Activated CD4-positive, alpha-beta T cell treated with anti-CD3 and anti-CD28 coated beads for 36 hours (primary cell): ENCODE measurements around the gene SPATA18. TPM values are rescaled to one million over a fixed set of nuclear protein-coding genes. Genes with fewer than 3 reads are reported as not detected.
"Not testable (repeated sequence)": the region's sequence is repeated elsewhere in the genome, so short reads cannot be mapped to it uniquely, and the experiment has no call there.

Experiments used
- ATAC-seq: fragments of 200-7000 bp; cut with Tn5 transposase; one replicate; pipeline ENCODE4 v1.10.0; 2021; ENCODE audit warnings: mild to moderate bottlenecking, moderate library complexity
- CTCF ChIA-PET: fragments of 350-600 bp; sonication (Branson Sonifier 250); formaldehyde crosslinking; loops from one replicate; lab custom pipeline; 2021; ENCODE audit warnings: antibody characterized with exemption; lab: Charles Lee
- POLR2A ChIA-PET: fragments of 350-600 bp; sonication (Branson Sonifier 250); formaldehyde crosslinking; loops from one replicate; lab custom pipeline; 2021; ENCODE audit warnings: antibody characterized with exemption, inconsistent platforms; lab: Charles Lee
- DNase-seq: peaks from one replicate; pipeline ENCODE4 v3.0.0-alpha.2; 2020
- H3K27ac Mint-ChIP-seq: one replicate; pipeline ENCODE4 v1.8.0; 2021; ENCODE audit warnings: mixed read lengths
- H3K27me3 Mint-ChIP-seq: one replicate; pipeline ENCODE4 v1.8.0; 2021; ENCODE audit warnings: mixed read lengths
- H3K36me3 Mint-ChIP-seq: one replicate; pipeline ENCODE4 v1.8.0; 2021; ENCODE audit warnings: low read depth, mixed read lengths
- H3K4me1 Mint-ChIP-seq: one replicate; pipeline ENCODE4 v1.8.0; 2021; ENCODE audit warnings: mixed read lengths
- H3K4me3 Mint-ChIP-seq: one replicate; pipeline ENCODE4 v1.8.0; 2021; ENCODE audit warnings: mild to moderate bottlenecking, moderate library complexity, mixed read lengths
- H3K9me3 Mint-ChIP-seq: one replicate; pipeline ENCODE4 v1.8.0; 2021; ENCODE audit warnings: low read depth, mixed read lengths
- intact Hi-C, 2 experiments: fragments of 100-400 bp; cut with DNase I in 1 of 2; cut with micrococcal nuclease in 1 of 2; formaldehyde crosslinking; loops; one replicate each; pipeline versions ENCODE4 v1.14.2 to v1.15.1; 2022 to 2024; cut with DNase I, micrococcal nuclease
- total RNA-seq, 2 experiments: library from RNA; stranded (reverse); gene quantifications; one replicate each; pipeline ENCODE4 v1.2.3, GENCODE V29; 2021

Gene SPATA18
- total RNA-seq, 2 experiments from 2014 or later = 0.27 to 0.39 TPM

DNA sequence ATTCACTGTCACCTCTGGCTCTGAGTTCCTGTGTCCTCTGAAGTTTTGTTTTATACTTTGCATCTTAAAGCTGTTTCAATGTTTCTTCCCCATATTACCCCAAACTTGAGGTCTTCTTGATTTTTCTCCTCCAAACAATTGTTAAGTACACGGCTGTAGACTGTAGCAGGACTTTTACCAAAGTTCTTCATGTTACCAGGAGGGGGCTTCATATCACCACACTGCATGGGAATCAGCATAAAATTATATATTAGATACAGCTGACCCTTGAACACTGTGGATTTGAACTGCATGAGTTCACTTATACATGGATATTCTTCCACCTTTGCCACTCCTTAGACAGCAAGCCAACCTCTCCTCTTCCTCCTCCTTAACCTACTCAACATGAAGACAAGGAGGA lies 56.6 kb downstream of the SPATA18 start:
- Mint-ChIP-seq H3K27me3 (no peaks in the 10 kb centered on the region), H3K36me3 (no peaks in the 10 kb centered on the region), H3K9me3 (no peaks in the 10 kb centered on the region), H3K4me3 (no peak overlapping the region), H3K4me1 (no peaks in the 10 kb centered on the region), H3K27ac (no peak overlapping the region)
- POLR2A ChIA-PET = interaction anchor here (0.7 kb wide), 1 partner anchor 10 kb away, joined by 4 read pairs; no protein-coding TSS in a partner anchor
- DNase-seq (no peak), ATAC-seq (no peak)
- CTCF ChIA-PET = no interaction called here
- intact Hi-C loops = no loop called here

DNA sequence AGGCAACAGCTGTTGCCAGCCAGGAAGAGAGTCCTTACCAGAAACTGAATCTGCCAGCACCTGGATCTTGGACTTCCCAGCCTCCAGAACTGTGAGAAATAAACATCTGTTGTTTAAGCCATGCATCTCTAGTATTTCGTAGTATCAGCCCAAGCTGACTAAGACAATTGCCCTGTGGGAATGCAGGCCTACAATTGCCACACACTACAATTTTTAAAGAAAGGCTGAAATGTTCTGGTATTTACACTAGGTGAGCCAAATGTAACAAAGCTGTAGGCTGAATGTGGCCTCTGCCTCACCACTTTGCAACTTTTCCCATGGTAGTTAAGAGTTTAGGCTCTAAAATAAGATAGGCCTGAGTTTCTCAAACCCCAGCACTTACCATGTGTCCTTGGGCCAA lies 59.1 kb downstream of the SPATA18 start:
- ChIA-PET CTCF (interaction anchor here (1.0 kb wide), 1 partner anchor 8 kb away, joined by 3 read pairs; no protein-coding TSS in a partner anchor), POLR2A (no interaction called here)
- ATAC-seq (no peak), DNase-seq (no peak)
- H3K27ac Mint-ChIP-seq = no peak overlapping the region
- no peaks in the 10 kb centered on the region for H3K4me1 Mint-ChIP-seq
- peaks cover 2% of the 10 kb centered on the region for H3K27me3 Mint-ChIP-seq
- no peaks in the 10 kb centered on the region for H3K9me3 Mint-ChIP-seq
- no peaks in the 10 kb centered on the region for H3K36me3 Mint-ChIP-seq
- H3K4me3 Mint-ChIP-seq = no peak overlapping the region
- intact Hi-C loops = no loop called here

DNA sequence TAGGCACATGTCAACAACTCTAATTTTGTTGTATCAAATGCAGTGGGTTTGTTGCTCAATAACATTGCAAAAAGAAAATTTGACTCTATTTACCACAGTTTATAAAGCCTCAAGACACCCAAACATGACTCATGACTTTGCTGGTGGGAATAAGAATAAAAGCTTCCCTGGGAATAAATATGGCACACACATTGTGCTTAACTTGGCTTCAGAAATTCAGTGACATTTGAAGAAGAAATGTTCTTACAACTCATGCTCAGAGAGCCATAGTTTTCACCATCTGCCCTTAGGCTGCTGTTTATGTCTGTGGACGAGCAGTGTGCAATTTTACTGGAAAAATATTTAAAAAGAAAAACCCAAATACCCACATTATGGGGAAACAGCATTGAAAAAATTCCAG lies 60.9 kb downstream of the SPATA18 start:
- ChIA-PET POLR2A (no interaction called here), CTCF (no interaction called here)
- DNase-seq = no peak
- H3K27ac Mint-ChIP-seq = no peak overlapping the region
- H3K4me3 Mint-ChIP-seq = no peak overlapping the region
- H3K4me1 Mint-ChIP-seq = no peaks in the 10 kb centered on the region
- H3K9me3 Mint-ChIP-seq = no peaks in the 10 kb centered on the region
- no peaks in the 10 kb centered on the region for H3K36me3 Mint-ChIP-seq
- intact Hi-C loops = no loop called here
- no peak for ATAC-seq
- peaks cover 4% of the 10 kb centered on the region for H3K27me3 Mint-ChIP-seq

DNA sequence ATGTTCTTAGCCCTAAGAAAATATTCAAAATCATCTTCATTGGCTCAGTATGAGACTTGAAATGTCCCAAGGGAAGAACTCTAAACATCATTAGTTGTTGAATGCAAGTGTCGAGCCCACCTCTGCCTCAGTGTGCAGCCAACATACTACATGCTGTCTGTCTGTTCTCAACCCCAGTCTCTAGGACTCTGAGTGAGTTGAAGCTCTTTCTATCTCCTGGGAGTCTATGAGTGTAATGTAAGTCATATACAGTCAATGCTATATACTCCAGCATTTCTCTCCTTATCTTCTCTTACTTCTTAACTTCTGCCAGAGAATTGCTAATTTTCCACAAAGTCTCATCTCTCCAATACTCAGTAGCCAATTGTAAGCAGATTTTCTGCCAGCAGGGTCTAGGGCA lies 61.3 kb downstream of the SPATA18 start:
- no peaks in the 10 kb centered on the region for H3K4me1 Mint-ChIP-seq
- intact Hi-C loops = no loop called here
- no peak overlapping the region for H3K27ac Mint-ChIP-seq
- ATAC-seq (no peak), DNase-seq (no peak)
- no peak overlapping the region for H3K4me3 Mint-ChIP-seq
- CTCF ChIA-PET = no interaction called here
- no peaks in the 10 kb centered on the region for H3K36me3 Mint-ChIP-seq
- POLR2A ChIA-PET = no interaction called here
- no peaks in the 10 kb centered on the region for H3K9me3 Mint-ChIP-seq
- H3K27me3 Mint-ChIP-seq = peaks cover 4% of the 10 kb centered on the region

DNA sequence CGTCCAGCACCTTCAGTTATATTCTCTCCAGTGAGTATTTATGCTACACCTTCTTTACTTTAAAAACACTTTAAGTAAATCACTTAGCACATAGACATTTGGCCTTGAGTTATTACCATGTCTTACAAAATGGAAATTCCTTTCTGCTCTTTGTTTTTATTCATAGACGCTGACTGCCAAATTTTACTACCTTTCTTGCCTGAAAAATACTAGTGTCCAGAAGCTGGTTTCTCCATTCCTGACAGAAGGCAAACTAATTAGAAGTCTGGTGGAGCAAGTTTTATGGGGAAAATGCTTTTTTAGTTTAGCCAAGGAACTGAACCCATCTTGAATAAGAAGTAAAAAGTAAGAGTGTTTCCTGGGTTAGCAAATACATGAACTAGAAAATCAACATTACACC lies 65.5 kb downstream of the SPATA18 start:
- Mint-ChIP-seq H3K27me3 (peaks cover 4% of the 10 kb centered on the region), H3K27ac (no peak overlapping the region), H3K4me3 (no peak overlapping the region), H3K9me3 (no peaks in the 10 kb centered on the region), H3K36me3 (no peaks in the 10 kb centered on the region), H3K4me1 (no peaks in the 10 kb centered on the region)
- DNase-seq (no peak), ATAC-seq (no peak)
- ChIA-PET CTCF (no interaction called here), POLR2A (no interaction called here)
- intact Hi-C loops = no loop called here

DNA sequence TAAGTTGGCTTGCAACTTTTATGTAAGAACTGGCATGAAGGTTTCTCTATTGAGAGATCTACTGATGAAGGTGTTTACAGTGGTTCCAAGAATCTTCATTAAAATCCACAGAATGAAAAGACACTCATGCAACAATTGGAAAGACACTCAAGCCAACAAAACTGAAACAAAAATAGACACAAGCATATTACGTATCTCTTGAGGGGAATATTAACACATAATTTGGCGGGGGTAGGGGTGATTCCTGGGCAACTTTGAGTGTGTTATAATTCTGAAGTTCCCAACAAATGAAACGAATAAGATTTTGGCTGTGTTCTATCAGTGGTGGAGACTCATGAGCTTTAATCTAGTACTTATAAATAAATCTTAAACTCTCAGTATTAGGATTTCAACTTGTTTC lies 75.1 kb downstream of the SPATA18 start:
- DNase-seq = no peak
- Mint-ChIP-seq H3K4me1 (no peaks in the 10 kb centered on the region), H3K4me3 (no peak overlapping the region), H3K9me3 (no peaks in the 10 kb centered on the region), H3K27me3 (no peaks in the 10 kb centered on the region), H3K36me3 (no peaks in the 10 kb centered on the region), H3K27ac (no peak overlapping the region)
- ATAC-seq = no peak
- ChIA-PET CTCF (no interaction called here), POLR2A (no interaction called here)
- intact Hi-C loops = no loop called here

DNA sequence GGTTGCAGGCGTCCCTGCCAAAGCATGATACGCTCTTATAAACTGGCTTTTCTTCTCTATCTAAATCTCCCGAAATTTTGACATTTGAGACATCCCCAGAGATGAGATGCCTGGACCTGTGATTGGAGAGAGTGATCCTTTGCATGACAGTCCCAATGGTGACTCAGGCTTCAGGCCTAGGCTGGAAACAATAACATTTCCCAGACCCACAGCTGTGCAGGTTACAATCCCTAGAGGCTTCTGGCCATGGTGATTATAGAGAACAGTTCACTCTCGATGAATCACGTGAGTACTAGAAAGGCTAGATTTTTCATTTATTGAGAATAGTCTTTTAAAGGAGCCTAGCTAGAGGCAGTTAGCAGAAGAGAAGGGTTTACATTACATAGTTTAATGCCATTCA lies 75.9 kb downstream of the SPATA18 start:
- H3K4me1 Mint-ChIP-seq = no peaks in the 10 kb centered on the region
- no peak for DNase-seq
- H3K9me3 Mint-ChIP-seq = no peaks in the 10 kb centered on the region
- H3K27me3 Mint-ChIP-seq = no peaks in the 10 kb centered on the region
- CTCF ChIA-PET = no interaction called here
- intact Hi-C loops = no loop called here
- no peak overlapping the region for H3K27ac Mint-ChIP-seq
- no peak for ATAC-seq
- no peak overlapping the region for H3K4me3 Mint-ChIP-seq
- H3K36me3 Mint-ChIP-seq = no peaks in the 10 kb centered on the region
- POLR2A ChIA-PET = no interaction called here

DNA sequence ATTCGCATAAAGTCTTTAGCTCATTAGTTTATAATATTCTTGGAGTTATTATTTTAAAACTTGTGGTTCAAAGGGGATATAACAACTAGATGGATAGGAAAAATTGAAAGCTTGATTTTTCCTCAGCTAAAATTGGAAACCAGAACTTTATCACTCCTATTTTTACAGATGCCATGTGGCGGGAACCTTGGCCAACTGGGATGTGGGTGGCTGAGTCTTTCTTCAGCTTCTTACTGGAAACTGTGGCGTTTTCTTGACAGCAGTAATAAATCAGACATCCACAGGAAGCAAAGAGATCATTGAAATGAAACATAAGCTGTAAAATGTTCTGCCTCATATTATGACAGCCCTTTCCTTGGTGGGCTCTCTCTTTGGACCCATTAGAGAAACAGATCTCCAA lies 84.1 kb downstream of the SPATA18 start:
- no peak for ATAC-seq
- Mint-ChIP-seq H3K9me3 (peaks cover 7% of the 10 kb centered on the region), H3K4me1 (no peaks in the 10 kb centered on the region), H3K27me3 (peaks cover 4% of the 10 kb centered on the region), H3K27ac (no peak overlapping the region), H3K4me3 (no peak overlapping the region), H3K36me3 (no peaks in the 10 kb centered on the region)
- intact Hi-C loops = no loop called here
- DNase-seq = no peak
- ChIA-PET POLR2A (no interaction called here), CTCF (interaction anchor here (0.8 kb wide), 2 partner anchors 21 to 972 kb away, joined by 3 read pairs; no protein-coding TSS in a partner anchor)

DNA sequence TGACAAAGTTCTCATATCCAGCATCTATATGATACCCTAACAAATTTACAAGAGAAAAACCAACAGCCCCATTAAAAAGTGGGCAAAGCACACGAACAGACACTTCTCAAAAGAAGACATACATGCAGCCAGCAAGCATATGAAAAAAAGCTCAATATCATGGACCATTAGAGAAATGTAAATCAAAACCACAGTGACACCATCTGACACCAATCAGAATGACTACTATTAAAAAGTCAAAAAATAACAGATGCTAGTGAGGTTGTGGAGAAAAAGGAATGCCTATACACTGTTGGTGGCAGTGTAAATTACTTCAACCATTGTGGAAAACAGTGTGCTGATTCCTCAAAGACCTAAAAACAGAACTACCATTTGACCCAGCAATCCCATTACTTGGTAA lies 86.0 kb downstream of the SPATA18 start:
- H3K4me1 Mint-ChIP-seq, H3K27me3 Mint-ChIP-seq, ATAC-seq, intact Hi-C loops, H3K27ac Mint-ChIP-seq, H3K9me3 Mint-ChIP-seq, DNase-seq, H3K36me3 Mint-ChIP-seq, H3K4me3 Mint-ChIP-seq, POLR2A ChIA-PET, CTCF ChIA-PET: not testable (repeated sequence)

DNA sequence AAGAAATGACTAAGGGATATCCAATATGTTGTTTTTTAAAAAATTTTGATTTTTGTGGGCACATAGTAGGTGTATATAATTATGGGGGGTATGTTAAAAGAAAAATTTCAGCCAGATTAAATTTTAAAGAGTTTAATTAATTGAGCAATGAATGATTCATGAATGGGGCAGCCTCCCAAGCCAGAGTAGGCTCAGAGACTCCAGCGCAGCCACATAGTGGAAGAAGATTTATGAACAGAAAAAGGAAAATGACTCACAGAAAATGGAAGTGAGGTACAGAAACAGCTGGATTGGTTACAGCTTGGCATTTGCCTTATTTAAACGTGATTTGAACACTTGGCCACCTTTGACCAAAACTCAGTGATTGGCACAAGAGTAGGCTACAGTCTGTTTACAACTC lies 91.7 kb downstream of the SPATA18 start:
- no peak overlapping the region for H3K4me3 Mint-ChIP-seq
- no peak overlapping the region for H3K27ac Mint-ChIP-seq
- H3K9me3 Mint-ChIP-seq = peaks cover 7% of the 10 kb centered on the region
- no peaks in the 10 kb centered on the region for H3K36me3 Mint-ChIP-seq
- H3K4me1 Mint-ChIP-seq = no peaks in the 10 kb centered on the region
- no peak for ATAC-seq
- CTCF ChIA-PET = no interaction called here
- DNase-seq = no peak
- POLR2A ChIA-PET = no interaction called here
- no peaks in the 10 kb centered on the region for H3K27me3 Mint-ChIP-seq
- intact Hi-C loops = no loop called here

DNA sequence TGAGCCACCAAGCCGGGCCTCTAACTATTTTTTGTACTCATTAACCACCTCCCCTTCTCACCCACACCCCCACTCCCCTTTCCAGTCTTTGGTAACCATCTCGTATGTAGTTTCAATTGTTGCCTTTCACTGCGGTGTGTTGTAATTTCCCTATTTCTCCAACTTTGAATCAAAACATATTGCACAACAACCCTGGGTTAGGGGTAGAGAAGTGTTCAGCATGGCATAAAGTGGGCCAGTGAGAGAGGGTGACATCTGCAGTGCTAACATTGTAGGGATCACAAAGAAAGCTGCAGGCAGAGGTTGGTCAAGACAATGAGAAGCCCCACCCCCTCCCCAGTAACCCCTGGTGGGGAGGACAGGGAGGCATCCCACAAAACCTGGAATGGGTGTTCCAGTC lies 92.7 kb downstream of the SPATA18 start:
- no peaks in the 10 kb centered on the region for H3K4me1 Mint-ChIP-seq
- ATAC-seq (no peak), DNase-seq (no peak)
- POLR2A ChIA-PET = no interaction called here
- H3K27ac Mint-ChIP-seq = no peak overlapping the region
- H3K9me3 Mint-ChIP-seq = peaks cover 7% of the 10 kb centered on the region
- H3K36me3 Mint-ChIP-seq = no peaks in the 10 kb centered on the region
- CTCF ChIA-PET = no interaction called here
- no peak overlapping the region for H3K4me3 Mint-ChIP-seq
- no peaks in the 10 kb centered on the region for H3K27me3 Mint-ChIP-seq
- intact Hi-C loops = no loop called here

DNA sequence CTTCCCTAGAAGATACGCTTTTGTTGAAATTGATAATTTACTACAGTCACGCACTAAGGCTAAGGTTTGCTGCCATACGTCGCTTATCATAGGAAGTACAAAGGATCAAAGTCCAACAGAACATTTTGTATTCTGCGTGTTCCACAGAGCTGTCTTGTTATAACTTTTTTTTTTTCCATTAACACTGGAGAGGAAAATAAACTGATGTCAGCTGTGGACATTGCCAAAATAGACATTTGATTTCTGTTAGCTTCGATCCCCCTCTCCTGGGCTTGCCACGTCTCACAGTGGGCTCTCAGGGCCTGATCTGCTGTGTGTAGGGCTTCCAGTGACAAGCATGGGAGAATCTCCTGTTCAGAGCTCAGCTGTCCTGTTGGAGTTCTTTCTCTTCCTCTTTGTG lies 93.3 kb downstream of the SPATA18 start:
- intact Hi-C loops = no loop called here
- H3K36me3 Mint-ChIP-seq = no peaks in the 10 kb centered on the region
- H3K4me1 Mint-ChIP-seq = no peaks in the 10 kb centered on the region
- DNase-seq (no peak), ATAC-seq (no peak)
- peaks cover 5% of the 10 kb centered on the region for H3K9me3 Mint-ChIP-seq
- H3K4me3 Mint-ChIP-seq = no peak overlapping the region
- CTCF ChIA-PET = no interaction called here
- POLR2A ChIA-PET = no interaction called here
- no peak overlapping the region for H3K27ac Mint-ChIP-seq
- no peaks in the 10 kb centered on the region for H3K27me3 Mint-ChIP-seq
